ENCODE data around the gene CRB2.

The CRB2 gene

DNA sequence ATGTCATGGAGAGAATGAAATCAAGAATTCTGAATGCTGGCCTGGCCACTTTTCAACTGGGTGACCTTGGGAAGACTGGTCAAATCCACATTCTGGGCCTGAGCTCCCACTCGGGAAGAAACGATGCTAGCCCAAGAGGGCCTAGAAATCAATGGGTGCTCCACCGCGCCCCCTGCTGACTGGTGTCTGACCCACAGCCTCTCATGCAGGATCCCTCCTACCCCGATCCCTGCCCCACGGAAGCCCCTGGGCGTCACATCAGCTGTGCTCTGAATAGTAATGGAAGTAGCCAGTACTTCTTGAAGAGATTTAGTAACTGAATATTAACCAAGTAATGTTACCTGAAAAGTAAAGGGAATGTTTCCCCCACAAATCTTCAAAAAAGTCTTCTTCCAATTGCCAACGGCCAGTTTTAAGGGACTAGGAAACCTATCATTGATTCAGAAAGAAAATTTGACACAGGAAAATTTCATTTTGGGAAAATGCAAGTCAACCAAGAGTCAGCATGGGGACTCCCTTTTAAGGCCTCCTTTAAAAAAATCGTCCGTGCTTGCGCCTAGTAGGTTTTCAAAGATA is 43.9 kb downstream of the CRB2 start:
- H3K4me3 ChIP-seq (ENCODE audit: low read length): no peak overlapping the region
- H3K27me3 ChIP-seq (ENCODE audit: insufficient read depth, low read length): no peaks in the 10 kb centered on the region
- peaks cover 8% of the 10 kb centered on the region for H3K4me1 ChIP-seq (ENCODE audit: insufficient read depth, low read length)
- H3K9ac ChIP-seq (ENCODE audit: low read depth, low read length): no peak overlapping the region
- WGBS: 75% methylated on average over 11 of the region's 11 CpGs
- H3K36me3 ChIP-seq (ENCODE audit: insufficient read depth, low read length): no peaks in the 10 kb centered on the region
- H3K27ac ChIP-seq (ENCODE audit: low read depth, low read length): no peak overlapping the region
- no peaks in the 10 kb centered on the region for H3K9me3 ChIP-seq (ENCODE audit: insufficient read depth, low read depth, low read length)

DNA sequence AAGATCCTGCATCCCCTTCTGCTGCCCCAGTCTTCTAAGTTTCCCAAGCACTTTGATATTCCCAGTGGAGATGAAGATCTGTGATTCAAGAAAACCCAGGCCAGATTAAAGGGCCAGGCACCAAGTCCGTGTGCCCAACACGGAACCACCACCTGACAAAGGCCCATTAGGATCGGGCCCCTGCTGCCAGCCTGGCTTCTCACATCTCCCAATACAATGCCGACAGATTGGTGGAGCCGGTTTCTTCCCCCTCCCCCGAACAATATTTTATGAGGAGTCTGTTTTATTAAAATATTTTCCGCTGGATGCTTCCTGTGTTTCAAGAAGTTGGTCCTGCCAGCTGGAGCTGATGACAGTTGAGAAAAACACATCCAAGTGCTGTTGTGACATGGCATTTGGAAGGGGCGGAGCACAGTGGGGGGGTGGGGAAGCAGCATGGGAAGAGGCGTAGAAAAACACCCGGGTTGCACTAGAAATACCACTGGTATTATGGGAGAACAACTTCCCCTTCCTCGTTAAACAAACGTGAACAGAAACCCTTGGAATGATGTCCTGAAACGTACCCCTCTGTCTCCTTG is 45.0 kb downstream of the CRB2 start:
- Histone ChIP-seq H3K9me3 (ENCODE audit: insufficient read depth, low read depth, low read length) (no peaks in the 10 kb centered on the region), H3K27me3 (ENCODE audit: insufficient read depth, low read length) (no peaks in the 10 kb centered on the region), H3K9ac (ENCODE audit: low read depth, low read length) (no peak overlapping the region), H3K4me1 (ENCODE audit: insufficient read depth, low read length) (peaks cover 8% of the 10 kb centered on the region), H3K36me3 (ENCODE audit: insufficient read depth, low read length) (no peaks in the 10 kb centered on the region), H3K27ac (ENCODE audit: low read depth, low read length) (no peak overlapping the region), H3K4me3 (ENCODE audit: low read length) (no peak overlapping the region)
- 89% methylated on average over 13 of the region's 13 CpGs for WGBS

DNA sequence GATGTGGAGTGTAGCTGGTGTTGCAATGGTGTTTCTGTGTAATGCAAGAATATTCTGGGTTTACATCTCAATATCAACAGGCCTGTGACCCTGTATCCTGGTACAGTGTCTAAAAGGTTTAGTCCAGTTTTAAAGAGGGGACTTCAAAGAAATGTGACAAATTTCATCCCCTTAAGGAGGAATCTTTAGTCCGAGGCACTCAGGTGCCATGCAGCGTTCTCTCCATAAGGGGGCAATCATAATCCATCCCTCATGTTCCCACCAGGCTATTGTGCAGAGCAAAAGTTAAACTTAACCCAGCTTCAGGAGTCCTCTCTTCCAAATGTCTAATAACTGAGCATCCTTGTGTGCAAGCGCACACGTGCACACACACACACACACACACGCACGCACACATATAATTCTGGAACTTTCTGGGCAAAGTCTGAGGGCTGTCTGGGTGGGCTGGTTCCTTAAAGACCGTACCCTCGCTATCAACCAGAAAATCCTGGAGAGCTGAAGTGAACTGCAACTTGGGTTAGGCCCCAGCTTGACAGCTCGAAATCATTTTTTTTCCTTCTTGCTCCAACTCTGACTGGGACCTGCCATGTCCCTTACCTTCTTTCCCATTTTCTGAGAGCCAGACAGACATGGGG is 46.0 kb downstream of the CRB2 start:
- Histone ChIP-seq H3K4me3 (ENCODE audit: low read length) (no peak overlapping the region), H3K9ac (ENCODE audit: low read depth, low read length) (no peak overlapping the region), H3K9me3 (ENCODE audit: insufficient read depth, low read depth, low read length) (no peaks in the 10 kb centered on the region), H3K27ac (ENCODE audit: low read depth, low read length) (no peak overlapping the region), H3K27me3 (ENCODE audit: insufficient read depth, low read length) (no peaks in the 10 kb centered on the region), H3K4me1 (ENCODE audit: insufficient read depth, low read length) (peaks cover 17% of the 10 kb centered on the region), H3K36me3 (ENCODE audit: insufficient read depth, low read length) (no peaks in the 10 kb centered on the region)
- WGBS: 51% methylated on average over 9 of the region's 9 CpGs

DNA sequence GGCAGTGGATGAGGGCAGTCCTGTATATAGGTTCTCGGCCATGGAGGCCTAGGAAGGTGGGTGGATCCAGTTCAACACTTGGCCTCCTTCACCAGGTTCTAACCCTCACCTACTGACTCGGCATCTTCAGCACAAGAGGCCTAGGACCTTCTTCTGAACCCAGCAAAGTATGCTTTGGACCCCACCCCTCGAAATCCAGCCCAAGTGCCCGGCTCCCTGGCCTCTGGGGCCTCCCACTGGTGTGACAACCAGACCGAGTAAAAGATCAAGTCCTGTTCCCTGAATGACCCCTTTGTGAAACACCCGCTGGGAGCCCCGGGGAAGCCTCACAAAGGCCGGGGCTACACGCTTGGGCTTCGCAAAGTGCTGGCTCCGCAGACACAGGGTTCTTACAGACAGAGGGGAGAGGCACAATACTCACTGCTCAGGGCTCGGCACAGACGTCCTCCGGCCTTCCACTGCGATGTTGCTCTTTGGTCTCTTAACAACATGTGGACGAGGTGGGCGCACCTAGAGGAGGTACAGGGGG is 47.0 kb downstream of the CRB2 start:
- H3K27me3 ChIP-seq (ENCODE audit: insufficient read depth, low read length): no peaks in the 10 kb centered on the region
- no peak overlapping the region for H3K4me3 ChIP-seq (ENCODE audit: low read length)
- H3K27ac ChIP-seq (ENCODE audit: low read depth, low read length): no peak overlapping the region
- peaks cover 26% of the 10 kb centered on the region for H3K4me1 ChIP-seq (ENCODE audit: insufficient read depth, low read length)
- WGBS: 58% methylated on average over 17 of the region's 17 CpGs
- H3K9ac ChIP-seq (ENCODE audit: low read depth, low read length): no peak overlapping the region
- H3K9me3 ChIP-seq (ENCODE audit: insufficient read depth, low read depth, low read length): no peaks in the 10 kb centered on the region
- H3K36me3 ChIP-seq (ENCODE audit: insufficient read depth, low read length): no peaks in the 10 kb centered on the region

DNA sequence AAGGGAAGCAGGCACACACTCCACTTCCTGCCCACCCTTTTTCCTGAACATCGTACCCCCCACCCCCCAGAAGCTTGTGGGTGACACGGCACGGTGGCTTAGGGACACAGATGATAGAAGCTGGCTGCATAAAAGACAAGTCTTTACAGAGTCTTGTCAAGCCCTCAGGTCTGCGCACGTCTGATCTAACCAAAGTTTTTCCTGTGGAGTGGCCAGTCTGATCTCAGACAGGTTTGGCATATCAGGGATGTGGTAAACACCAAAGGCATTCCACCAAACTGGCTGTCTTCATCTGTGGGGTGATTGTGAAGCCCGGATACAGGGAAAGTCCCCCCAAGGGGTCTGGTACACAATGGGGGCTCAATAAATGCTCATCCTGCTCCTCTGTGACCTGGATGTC is 50.0 kb downstream of the CRB2 start:
- H3K27me3 ChIP-seq (ENCODE audit: insufficient read depth, low read length): no peaks in the 10 kb centered on the region
- no peak overlapping the region for H3K4me3 ChIP-seq (ENCODE audit: low read length)
- H3K9ac ChIP-seq (ENCODE audit: low read depth, low read length): no peak overlapping the region
- H3K4me1 ChIP-seq (ENCODE audit: insufficient read depth, low read length): peaks cover 27% of the 10 kb centered on the region
- no peaks in the 10 kb centered on the region for H3K9me3 ChIP-seq (ENCODE audit: insufficient read depth, low read depth, low read length)
- H3K36me3 ChIP-seq (ENCODE audit: insufficient read depth, low read length): no peaks in the 10 kb centered on the region
- H3K27ac ChIP-seq (ENCODE audit: low read depth, low read length): no peak overlapping the region
- 92% methylated on average over 6 of the region's 6 CpGs for WGBS

DNA sequence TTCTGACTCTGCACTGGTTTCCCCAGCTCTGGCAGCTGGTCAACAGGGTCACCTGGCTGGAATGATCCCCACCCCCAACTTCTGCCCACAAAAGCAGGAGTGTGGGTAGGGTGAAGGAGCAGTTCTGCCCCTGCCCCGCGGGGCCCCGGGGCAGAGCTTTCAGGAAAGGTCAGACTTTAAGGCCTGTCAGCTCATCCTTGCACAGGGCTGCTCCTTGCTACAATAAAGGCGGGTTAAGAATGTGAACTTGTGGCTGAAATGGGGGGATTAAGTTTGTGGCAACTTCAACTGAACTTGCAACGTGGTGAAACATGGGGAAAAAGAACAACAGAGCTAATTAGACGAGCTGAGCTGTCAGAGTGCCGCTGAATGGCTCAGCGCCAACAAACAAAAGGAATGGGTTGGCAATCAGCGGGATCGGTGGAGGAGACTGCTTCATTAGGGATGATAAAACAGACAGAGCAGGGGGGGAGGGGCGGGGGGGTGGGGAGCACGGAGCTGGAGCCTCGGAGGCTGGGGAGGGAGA is 50.8 kb downstream of the CRB2 start:
- H3K36me3 ChIP-seq (ENCODE audit: insufficient read depth, low read length): no peaks in the 10 kb centered on the region
- H3K9ac ChIP-seq (ENCODE audit: low read depth, low read length): no peak overlapping the region
- H3K27me3 ChIP-seq (ENCODE audit: insufficient read depth, low read length): no peaks in the 10 kb centered on the region
- H3K9me3 ChIP-seq (ENCODE audit: insufficient read depth, low read depth, low read length): no peaks in the 10 kb centered on the region
- no peak overlapping the region for H3K27ac ChIP-seq (ENCODE audit: low read depth, low read length)
- peaks cover 27% of the 10 kb centered on the region for H3K4me1 ChIP-seq (ENCODE audit: insufficient read depth, low read length)
- WGBS: 27% methylated on average over 13 of the region's 13 CpGs
- no peak overlapping the region for H3K4me3 ChIP-seq (ENCODE audit: low read length)

DNA sequence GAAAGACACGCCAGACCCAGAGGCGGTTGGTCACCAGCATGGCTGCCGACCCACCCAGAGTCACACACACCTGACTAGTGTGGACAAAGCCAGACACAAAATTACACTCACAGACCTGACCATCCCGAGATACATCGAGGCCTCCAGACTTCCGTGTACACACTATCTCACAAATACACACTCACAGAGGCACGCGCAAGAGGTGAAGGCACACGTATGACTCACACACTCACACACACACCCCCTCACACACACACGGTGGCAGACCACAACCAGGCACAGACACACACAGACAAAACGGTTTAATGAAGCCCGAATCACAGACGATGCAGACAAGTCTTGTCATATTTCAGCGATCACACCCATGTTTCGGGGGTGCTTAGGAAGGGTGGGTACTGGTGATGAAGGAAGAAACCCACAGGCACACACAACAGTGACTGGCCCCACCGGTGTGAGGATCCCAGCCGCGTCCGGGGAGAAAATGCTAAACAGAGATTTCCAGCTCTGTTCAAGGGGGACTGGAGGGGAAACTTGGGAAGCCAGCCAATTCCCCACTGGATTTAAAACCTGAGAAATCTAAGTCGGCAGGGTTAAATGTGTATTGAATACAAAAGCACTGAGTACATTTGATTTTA is 51.3 kb downstream of the CRB2 start:
- H3K4me3 ChIP-seq (ENCODE audit: low read length): no peak overlapping the region
- no peaks in the 10 kb centered on the region for H3K9me3 ChIP-seq (ENCODE audit: insufficient read depth, low read depth, low read length)
- peaks cover 24% of the 10 kb centered on the region for H3K4me1 ChIP-seq (ENCODE audit: insufficient read depth, low read length)
- H3K36me3 ChIP-seq (ENCODE audit: insufficient read depth, low read length): no peaks in the 10 kb centered on the region
- H3K9ac ChIP-seq (ENCODE audit: low read depth, low read length): no peak overlapping the region
- 76% methylated on average over 20 of the region's 20 CpGs for WGBS
- no peaks in the 10 kb centered on the region for H3K27me3 ChIP-seq (ENCODE audit: insufficient read depth, low read length)
- H3K27ac ChIP-seq (ENCODE audit: low read depth, low read length): no peak overlapping the region

DNA sequence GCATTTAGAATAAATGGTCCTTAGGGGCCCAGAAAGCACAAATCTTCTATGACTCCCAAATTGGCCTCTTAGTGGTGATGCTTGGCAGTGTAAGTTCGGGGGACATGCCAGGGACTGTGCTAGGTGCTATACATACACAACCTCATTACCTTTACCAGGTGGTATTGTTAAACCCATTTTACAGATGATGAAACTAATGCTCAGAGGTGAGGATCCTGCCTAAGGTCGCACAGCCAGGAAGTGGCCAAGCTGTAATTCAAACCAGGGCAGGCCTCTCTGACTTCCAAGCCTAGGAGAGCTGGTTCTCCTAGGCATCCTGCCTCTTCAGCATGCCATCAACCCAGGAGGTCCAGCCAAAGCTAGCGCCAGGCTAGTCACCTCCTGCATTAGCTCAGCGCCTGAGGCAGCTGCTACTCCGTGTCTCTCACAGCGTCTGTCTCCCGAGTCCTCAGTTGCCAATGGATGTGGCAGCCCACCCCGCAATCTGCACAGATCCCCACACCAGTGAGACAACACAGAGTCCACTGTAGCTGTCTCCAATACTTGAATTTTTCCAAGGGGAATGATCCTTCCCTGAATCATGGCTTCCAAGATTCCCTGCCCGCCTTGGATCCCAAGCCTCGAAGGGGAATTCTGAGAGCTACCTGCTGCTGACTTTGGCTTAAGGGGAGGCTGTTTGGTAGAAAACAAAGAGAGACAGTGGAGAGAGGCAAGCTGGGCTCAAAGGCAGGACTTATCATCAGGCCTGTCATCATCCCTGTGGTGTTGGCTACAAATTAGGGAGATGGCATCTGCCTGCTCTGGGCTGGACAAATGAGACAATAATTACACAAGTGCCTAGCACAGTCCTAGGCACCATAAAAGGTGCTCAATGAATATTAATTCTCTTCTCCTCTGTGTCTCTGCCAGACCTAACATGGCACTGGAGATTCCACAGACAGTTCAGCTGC is 52.6 kb downstream of the CRB2 start:
- 86% methylated on average over 10 of the region's 10 CpGs for WGBS
- no peaks in the 10 kb centered on the region for H3K9me3 ChIP-seq (ENCODE audit: insufficient read depth, low read depth, low read length)
- no peak overlapping the region for H3K9ac ChIP-seq (ENCODE audit: low read depth, low read length)

DNA sequence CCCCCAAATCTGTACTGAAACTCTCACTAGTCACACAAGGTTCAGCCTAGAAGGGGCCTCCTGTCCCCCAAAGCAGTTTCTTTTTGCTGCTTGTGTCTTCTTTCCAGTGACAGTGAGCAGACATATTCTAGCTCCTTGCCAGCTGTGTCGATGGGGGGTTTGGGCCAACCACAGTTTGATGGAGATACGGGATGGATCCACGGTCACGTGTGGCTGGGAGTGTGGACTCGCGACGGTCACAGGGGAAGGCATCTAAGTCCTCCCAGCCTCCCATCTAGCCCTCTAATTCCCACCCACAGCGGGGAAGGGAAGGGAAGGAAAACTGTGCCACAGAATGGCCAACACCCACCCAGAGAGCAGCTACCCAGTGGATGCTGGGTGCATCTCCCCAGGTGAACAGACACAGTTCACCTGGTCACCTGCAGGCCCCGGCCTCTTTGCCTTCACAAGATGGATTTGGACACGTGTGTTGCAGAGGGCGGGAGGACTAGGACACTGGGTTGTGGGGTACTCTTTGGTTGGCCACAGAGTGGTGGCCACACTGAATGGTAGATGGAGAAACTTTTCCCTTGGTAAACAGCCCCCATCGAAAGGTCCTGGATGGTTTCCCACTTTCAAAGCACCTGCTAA is 54.4 kb downstream of the CRB2 start:
- Histone ChIP-seq H3K4me1 (ENCODE audit: insufficient read depth, low read length) (peaks cover 18% of the 10 kb centered on the region), H3K36me3 (ENCODE audit: insufficient read depth, low read length) (no peaks in the 10 kb centered on the region), H3K27ac (ENCODE audit: low read depth, low read length) (no peak overlapping the region), H3K9ac (ENCODE audit: low read depth, low read length) (no peak overlapping the region), H3K27me3 (ENCODE audit: insufficient read depth, low read length) (no peaks in the 10 kb centered on the region), H3K9me3 (ENCODE audit: insufficient read depth, low read depth, low read length) (no peaks in the 10 kb centered on the region), H3K4me3 (ENCODE audit: low read length) (no peak overlapping the region)
- WGBS: 89% methylated on average over 12 of the region's 12 CpGs

More for the DNA sequence above, 52.6 kb downstream of the CRB2 start:
- no peak overlapping the region for H3K27ac ChIP-seq (ENCODE audit: low read depth, low read length)
- H3K4me3 ChIP-seq (ENCODE audit: low read length): no peak overlapping the region
- peaks cover 18% of the 10 kb centered on the region for H3K4me1 ChIP-seq (ENCODE audit: insufficient read depth, low read length)
- H3K27me3 ChIP-seq (ENCODE audit: insufficient read depth, low read length): no peaks in the 10 kb centered on the region
- H3K36me3 ChIP-seq (ENCODE audit: insufficient read depth, low read length): no peaks in the 10 kb centered on the region

DNA sequence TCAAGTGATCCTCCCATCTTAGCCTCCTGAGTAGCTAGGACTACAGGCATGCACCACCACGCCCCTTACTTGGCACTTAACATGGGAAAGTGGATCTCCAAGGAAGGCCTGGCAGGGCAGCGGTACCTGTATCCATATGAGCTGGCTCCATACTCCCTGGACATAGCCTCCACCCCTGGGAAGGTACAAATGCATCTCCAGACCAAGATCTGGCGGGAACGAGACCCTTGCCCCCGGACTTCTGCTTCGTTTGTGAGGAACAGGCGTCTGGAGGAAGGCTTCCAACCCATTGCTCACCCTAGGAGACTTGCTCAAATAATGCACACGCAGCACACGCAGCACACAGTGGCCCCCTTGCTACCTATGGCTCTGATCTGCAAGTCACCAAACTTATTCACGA is 55.2 kb downstream of the CRB2 start:
- H3K4me1 ChIP-seq (ENCODE audit: insufficient read depth, low read length): peaks cover 17% of the 10 kb centered on the region
- no peaks in the 10 kb centered on the region for H3K9me3 ChIP-seq (ENCODE audit: insufficient read depth, low read depth, low read length)
- no peaks in the 10 kb centered on the region for H3K27me3 ChIP-seq (ENCODE audit: insufficient read depth, low read length)
- no peaks in the 10 kb centered on the region for H3K36me3 ChIP-seq (ENCODE audit: insufficient read depth, low read length)
- H3K9ac ChIP-seq (ENCODE audit: low read depth, low read length): no peak overlapping the region
- WGBS: 91% methylated on average over 10 of the region's 10 CpGs
- H3K4me3 ChIP-seq (ENCODE audit: low read length): no peak overlapping the region
- H3K27ac ChIP-seq (ENCODE audit: low read depth, low read length): no peak overlapping the region

All from HUES64 (cell line).